ENCODE measurements around the gene PLEKHM3. TPM values are rescaled to one million over a fixed set of nuclear protein-coding genes. Genes with fewer than 3 reads are reported as not detected.
A peak's percentile ranks its signal among the peaks of the same experiment; 100 is the strongest.

PLEKHM3 gene
- total and polyA plus RNA-seq, 2 of the 13 experiments (the other 11 are each of a cell fraction or from before 2014, with no cell fraction given) = 4.5 to 4.7 TPM

GRCh38 chr2:207970147-207970825 lies 55.0 kb downstream of the PLEKHM3 start (continued):
- TF ChIP-seq PHF20 (CRISPR knock-in tag; IDR thresholded peaks at IDR 0.05) (no peak), AHDC1 (CRISPR knock-in tag; IDR thresholded peaks at IDR 0.05; ENCODE audit: borderline replicate concordance) (peak; percentile 46; the same call in 1 of the 2 replicates), EHMT2 (IDR thresholded peaks at IDR 0.05; ENCODE audit: borderline replicate concordance, low read depth, low read length) (no peak), NBN (conservative IDR thresholded peaks at IDR 0.05) (no peak), SOX5 (CRISPR knock-in tag; IDR thresholded peaks at IDR 0.05; ENCODE audit: borderline replicate concordance) (peak; percentile 34; the same call in 1 of the 2 replicates), GZF1 (CRISPR knock-in tag; IDR thresholded peaks at IDR 0.05) (no peak), ZNF33A (CRISPR knock-in tag; IDR thresholded peaks at IDR 0.05; ENCODE audit: borderline replicate concordance) (0 out of 2 replicates have a peak, but pooled peaks have one; percentile 44), ZNF652 (CRISPR knock-in tag; IDR thresholded peaks at IDR 0.05; ENCODE audit: borderline replicate concordance, low read depth) (no peak), ZNF878 (CRISPR knock-in tag; IDR thresholded peaks at IDR 0.05) (0 out of 2 replicates have a peak, but pooled peaks have one; percentile 39), SIX1 (CRISPR knock-in tag; IDR thresholded peaks at IDR 0.05; ENCODE audit: borderline replicate concordance) (no peak), CTCF (CRISPR knock-in tag; IDR thresholded peaks at IDR 0.05) (no peak), XRCC5 (optimal IDR thresholded peaks at IDR 0.05; ENCODE audit: low read length) (peak; percentile 35), ZNF740 (CRISPR knock-in tag; IDR thresholded peaks at IDR 0.05) (0 out of 2 replicates have a peak, but pooled peaks have one; percentile 60)

Data from HepG2 (cell line).